DMS53 treated with DMSO at 0.1 percent for 48 hours (cell line): ENCODE data around the gene LDLRAD4.

ENCODE experiments used
- DNase-seq: peaks from one replicate; lab custom pipeline; 2025; ENCODE audit not compliant: unreplicated experiment; lab: John Stamatoyannopoulos, UW

The LDLRAD4 gene

DNA sequence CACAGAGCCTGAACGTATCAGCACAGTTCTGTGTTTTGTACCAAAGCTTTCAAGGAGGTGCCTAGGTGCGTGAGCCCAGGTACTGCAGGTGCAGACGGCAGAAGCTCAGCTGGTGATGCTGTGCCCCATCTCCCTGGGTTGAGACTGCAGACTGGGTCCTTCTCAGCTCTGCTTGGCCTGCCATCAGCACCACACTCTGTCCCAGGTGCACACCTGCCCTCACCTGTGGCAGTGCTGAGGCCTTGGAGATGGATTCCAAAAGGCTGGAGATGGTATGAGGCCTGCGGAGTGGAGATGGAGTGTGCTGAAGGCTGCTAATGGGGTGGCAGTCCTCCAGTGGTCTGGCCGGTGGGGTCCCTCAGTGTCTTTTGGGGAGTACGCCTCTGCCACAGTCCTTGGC is 9.3 kb downstream of the LDLRAD4 start:
- DNase-seq, result no peak

DNA sequence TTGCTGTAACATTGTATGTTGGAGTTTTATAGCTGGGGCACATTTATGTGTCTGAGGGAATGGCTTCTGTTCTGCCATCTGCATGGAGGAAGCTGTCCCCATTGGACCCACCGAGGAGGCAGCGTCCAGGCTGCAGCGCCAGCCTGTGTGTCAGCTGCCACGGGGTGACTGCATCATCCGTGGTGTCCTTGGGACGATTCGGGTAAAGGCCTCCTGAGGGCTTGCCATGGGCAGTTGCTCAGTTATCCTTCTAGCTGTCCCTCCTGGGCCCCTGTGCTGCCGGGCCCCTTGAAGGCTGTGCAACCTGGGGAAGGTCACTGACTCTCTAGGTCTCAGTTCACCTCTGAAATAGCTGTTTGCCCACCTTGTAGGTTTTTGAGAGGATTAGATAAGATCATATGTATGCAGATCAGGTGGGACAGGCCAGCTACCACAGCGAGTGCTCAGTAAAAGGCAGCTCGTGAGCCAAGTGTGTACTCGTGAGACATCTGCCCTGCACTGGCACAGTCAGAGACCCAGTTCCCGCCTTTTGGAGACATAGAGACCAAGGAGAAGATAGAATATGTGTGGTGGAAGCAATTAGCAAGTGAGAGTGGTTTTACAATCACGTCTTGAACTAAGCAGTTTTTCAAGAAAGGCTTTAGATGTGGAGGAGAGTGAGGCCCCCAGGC is 10.6 kb downstream of the LDLRAD4 start:
- no peak for DNase-seq

GRCh38 chr18:13231151-13231550 is 12.6 kb downstream of the LDLRAD4 start:
- DNase-seq, result no peak

DNA sequence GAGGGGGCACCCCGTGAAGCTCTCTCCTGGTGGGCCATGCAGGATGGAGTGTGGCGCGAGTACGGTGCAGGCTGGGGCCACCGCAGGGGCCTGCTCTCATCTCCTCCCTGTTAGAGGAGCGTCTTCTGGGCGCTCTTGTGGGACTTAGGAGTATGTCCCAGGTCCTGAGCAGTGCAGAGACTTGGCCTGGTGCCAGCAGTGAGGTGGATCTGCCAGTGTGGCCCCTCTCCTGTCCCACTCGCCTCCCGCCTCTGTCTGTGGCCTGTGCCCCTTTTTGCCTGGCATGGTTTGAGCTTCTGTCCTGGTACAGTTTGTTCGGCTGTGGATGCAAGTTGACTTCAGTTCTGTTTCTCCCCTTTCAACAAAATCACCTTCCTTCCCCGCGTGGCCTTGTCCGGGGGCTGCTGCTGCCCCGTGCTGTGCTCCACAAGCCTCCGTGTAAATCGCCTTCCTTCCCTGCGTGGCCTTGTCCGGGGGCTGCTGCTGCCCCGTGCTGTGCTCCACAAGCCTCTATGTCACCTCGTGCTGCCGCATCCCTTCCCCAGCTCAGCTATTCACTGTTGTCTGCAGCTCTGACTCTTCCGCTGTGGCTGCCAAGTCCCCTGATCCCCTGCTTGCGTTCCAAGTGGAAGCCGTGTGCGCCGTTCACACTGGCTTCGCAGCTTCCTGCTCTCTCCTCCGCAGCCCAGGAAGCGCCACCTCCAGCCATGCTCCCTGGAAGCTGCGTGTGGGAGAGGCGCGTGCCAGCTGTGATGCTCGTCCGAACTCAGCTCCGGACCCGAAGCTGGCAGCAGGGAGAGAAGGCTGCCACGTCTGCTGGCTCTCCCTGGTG is 13.7 kb downstream of the LDLRAD4 start:
- DNase-seq, result no peak

- DNase-seq, result no peak
Measured at GRCh38 chr18:13232971-13233786, 14.6 kb downstream of the LDLRAD4 start.

GRCh38 chr18:13233787-13234783 is 15.5 kb downstream of the LDLRAD4 start:
- no peak for DNase-seq

- no peak for DNase-seq
Measured at GRCh38 chr18:13235421-13235831, 16.9 kb downstream of the LDLRAD4 start.

- no peak for DNase-seq
Measured at GRCh38 chr18:13235981-13236380, 17.4 kb downstream of the LDLRAD4 start.

GRCh38 chr18:13236411-13236810 is 17.9 kb downstream of the LDLRAD4 start:
- no peak for DNase-seq

GRCh38 chr18:13237073-13237472 is 18.5 kb downstream of the LDLRAD4 start:
- DNase-seq, result no peak

DNA sequence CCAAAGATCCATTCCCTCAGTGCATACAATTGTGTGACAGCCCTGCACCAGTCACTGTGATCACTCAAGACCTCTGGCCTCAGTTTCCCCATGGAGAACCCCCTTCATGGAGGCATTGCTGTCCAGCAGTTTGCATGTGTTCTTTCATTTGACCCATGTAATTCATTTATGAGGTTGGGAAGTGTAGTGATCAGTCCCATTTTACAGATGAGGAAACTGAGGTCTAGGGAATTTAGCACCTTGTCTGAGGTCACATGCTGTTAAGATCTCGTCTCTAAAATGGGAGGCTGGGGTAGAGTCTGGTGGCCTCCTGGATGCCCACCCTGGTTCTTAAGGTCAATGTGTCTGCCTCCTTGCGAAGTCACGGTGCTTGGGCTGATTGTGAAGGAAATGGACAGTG is 19.1 kb downstream of the LDLRAD4 start:
- no peak for DNase-seq

- DNase-seq, result no peak
Measured at GRCh38 chr18:13239171-13239956, 20.8 kb downstream of the LDLRAD4 start.

DNA sequence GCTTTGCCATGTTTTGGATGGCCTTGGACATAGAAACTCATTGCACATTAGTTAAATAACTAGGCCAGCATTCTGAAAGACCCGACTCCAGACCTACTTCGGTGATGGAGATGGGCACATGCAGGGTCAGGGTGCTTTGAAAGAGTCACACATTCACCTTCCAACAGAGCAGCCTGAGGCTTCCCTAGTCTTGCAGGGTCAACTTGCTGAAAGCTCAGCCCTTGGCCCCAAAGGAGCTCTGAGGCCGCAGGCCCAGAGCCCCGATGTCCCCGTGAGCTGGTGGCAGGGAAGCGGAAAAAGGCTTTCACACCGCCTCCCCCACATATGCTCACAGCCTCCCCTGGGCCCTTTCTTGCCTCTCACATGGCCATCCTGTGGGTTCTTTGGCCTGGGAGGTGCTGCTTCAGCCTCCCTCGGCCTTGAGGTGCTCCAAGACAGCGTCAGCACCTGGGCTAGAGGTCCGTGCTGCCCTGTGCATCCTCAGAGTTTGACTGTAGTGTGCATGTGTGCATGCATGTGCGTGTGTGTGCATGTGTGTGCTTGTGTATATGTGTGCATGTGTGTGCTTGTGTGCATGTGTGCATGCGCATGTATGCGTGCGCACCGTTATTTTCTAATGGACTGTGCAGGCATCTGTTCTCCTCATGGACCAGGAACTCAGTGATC is 21.6 kb downstream of the LDLRAD4 start:
- DNase-seq, result no peak

GRCh38 chr18:13241083-13241892 is 22.7 kb downstream of the LDLRAD4 start:
- DNase-seq, result no peak

DNA sequence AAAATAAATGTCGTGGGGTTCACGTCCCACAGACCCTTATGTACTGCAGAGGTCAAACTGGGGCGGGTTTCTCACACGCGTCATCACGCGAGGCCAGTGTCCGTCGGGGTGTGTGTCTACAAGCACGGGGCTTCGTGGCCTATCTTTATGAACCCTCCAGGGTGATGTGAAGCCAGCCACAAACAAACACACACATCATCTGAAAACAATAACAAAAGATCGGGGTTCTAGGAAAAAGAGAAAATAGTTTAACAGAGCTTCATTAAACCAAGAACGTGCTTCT is 23.3 kb downstream of the LDLRAD4 start:
- DNase-seq, result no peak

DNA sequence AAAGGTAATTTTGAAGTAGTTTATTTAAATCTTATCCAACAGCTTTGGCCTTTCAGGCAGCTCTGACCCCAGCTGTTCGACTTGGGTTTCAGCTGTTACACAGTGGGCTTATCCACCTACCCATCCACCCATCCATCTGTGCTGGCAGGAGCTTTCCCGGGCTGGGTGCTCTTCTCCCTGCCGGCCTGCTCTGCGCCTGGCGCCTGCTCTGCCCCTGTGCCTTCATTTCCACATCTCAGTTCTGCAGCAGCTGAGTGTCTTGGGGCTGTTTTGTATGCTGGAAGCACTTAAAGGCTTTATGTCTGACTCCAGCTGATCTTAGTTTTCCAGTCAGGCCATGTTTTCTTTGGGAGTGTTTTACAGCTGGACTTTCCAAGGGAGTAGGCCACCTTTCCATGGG is 24.2 kb downstream of the LDLRAD4 start:
- no peak for DNase-seq

- DNase-seq, result no peak
Measured at GRCh38 chr18:13243363-13243762, 24.8 kb downstream of the LDLRAD4 start.

GRCh38 chr18:13244135-13244534 is 25.6 kb downstream of the LDLRAD4 start:
- DNase-seq, result no peak
